HG02970 (cell line): ENCODE results near the gene CACNG4.

Experiments
- ATAC-seq: cut with Tn5 transposase; IDR thresholded peaks from one replicate; pipeline ENCODE4 v1.9.1; 2021; ENCODE audit warnings: mild to moderate bottlenecking, moderate library complexity, moderate number of reproducible peaks; ENCODE audit not compliant: unreplicated experiment, low FRiP score

Gene CACNG4

GRCh38 chr17:66963909-66964771 is at the start of gene CACNG4:
TSS of gene CACNG4 (plus strand) at chr17:66964707. CDS start at chr17:66964912, 205 bp downstream.
- no peak for ATAC-seq

GRCh38 chr17:66915204-66915611 is 49.3 kb upstream of the CACNG4 start:
- ATAC-seq = no peak

- ATAC-seq = no peak
Measured at GRCh38 chr17:66915792-66916191, 48.7 kb upstream of the CACNG4 start.

GRCh38 chr17:66916946-66917345 is 47.6 kb upstream of the CACNG4 start:
- no peak for ATAC-seq

GRCh38 chr17:66918896-66919295 is 45.6 kb upstream of the CACNG4 start:
- ATAC-seq = no peak

- no peak for ATAC-seq
Measured at GRCh38 chr17:66920435-66920834, 44.1 kb upstream of the CACNG4 start.

GRCh38 chr17:66920950-66921349 is 43.6 kb upstream of the CACNG4 start:
- no peak for ATAC-seq

GRCh38 chr17:66923886-66924285 is 40.6 kb upstream of the CACNG4 start:
- no peak for ATAC-seq

- ATAC-seq = no peak
Measured at GRCh38 chr17:66925811-66926500, 38.6 kb upstream of the CACNG4 start.

GRCh38 chr17:66928949-66929348 is 35.6 kb upstream of the CACNG4 start:
- no peak for ATAC-seq

- ATAC-seq = no peak
Measured at GRCh38 chr17:66929591-66929990, 34.9 kb upstream of the CACNG4 start.

- ATAC-seq = no peak
Measured at GRCh38 chr17:66930933-66931332, 33.6 kb upstream of the CACNG4 start.

- no peak for ATAC-seq
Measured at GRCh38 chr17:66932311-66932710, 32.2 kb upstream of the CACNG4 start.

GRCh38 chr17:66934040-66934439 is 30.5 kb upstream of the CACNG4 start:
- no peak for ATAC-seq

GRCh38 chr17:66935717-66936116 is 28.8 kb upstream of the CACNG4 start:
- ATAC-seq = no peak

- ATAC-seq = no peak
Measured at GRCh38 chr17:66938656-66939055, 25.9 kb upstream of the CACNG4 start.

GRCh38 chr17:66939461-66940114 is 24.9 kb upstream of the CACNG4 start:
- ATAC-seq = no peak

GRCh38 chr17:66941249-66941648 is 23.3 kb upstream of the CACNG4 start:
- ATAC-seq = no peak

- no peak for ATAC-seq
Measured at GRCh38 chr17:66941773-66942450, 22.6 kb upstream of the CACNG4 start.

GRCh38 chr17:66942451-66943264 is 21.8 kb upstream of the CACNG4 start:
- no peak for ATAC-seq
